ENCODE results near the gene AK4. TPM values are rescaled to one million over a fixed set of nuclear protein-coding genes. Genes with fewer than 3 reads are reported as not detected.
"Not testable (repeated sequence)": the region's sequence is repeated elsewhere in the genome, so short reads cannot be mapped to it uniquely, and the experiment has no call there.

The AK4 gene
- total RNA-seq, 1 donor from 2014 or later, result 39.7 TPM

DNA sequence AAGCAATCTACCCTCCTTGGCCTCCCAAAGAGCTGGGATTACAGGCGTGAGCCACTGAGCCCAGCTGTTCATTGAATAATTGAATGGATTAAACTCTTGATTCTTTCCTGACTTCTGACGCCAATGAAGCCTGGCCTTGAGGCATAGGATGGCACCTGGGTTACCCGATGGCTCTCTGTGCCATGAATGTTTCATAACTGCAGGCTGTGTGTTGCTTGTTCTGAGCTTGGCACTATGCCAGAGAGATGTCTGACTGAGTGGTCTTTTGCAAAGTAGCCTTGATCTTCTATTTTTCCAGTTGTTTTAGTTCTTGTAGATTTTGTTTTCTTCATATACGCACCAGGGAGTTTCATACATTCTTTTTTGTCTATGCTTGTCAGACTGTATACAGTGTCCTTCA is 38.5 kb upstream of the AK4 start:
- TF ChIP-seq, protein P1, sequence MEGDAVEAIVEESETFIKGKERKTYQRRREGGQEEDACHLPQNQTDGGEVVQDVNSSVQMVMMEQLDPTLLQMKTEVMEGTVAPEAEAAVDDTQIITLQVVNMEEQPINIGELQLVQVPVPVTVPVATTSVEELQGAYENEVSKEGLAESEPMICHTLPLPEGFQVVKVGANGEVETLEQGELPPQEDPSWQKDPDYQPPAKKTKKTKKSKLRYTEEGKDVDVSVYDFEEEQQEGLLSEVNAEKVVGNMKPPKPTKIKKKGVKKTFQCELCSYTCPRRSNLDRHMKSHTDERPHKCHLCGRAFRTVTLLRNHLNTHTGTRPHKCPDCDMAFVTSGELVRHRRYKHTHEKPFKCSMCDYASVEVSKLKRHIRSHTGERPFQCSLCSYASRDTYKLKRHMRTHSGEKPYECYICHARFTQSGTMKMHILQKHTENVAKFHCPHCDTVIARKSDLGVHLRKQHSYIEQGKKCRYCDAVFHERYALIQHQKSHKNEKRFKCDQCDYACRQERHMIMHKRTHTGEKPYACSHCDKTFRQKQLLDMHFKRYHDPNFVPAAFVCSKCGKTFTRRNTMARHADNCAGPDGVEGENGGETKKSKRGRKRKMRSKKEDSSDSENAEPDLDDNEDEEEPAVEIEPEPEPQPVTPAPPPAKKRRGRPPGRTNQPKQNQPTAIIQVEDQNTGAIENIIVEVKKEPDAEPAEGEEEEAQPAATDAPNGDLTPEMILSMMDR (IDR thresholded peaks at IDR 0.05; ENCODE audit: unreplicated experiment), result no peak
- Mint-ChIP-seq H3K27me3 (ENCODE audit: unreplicated experiment) (no peaks in the 10 kb centered on the region), H3K27ac (ENCODE audit: unreplicated experiment) (no peak overlapping the region), H3K36me3 (ENCODE audit: low read depth, unreplicated experiment) (peaks cover 5% of the 10 kb centered on the region), H3K9me3 (ENCODE audit: unreplicated experiment) (peaks cover 6% of the 10 kb centered on the region), H3K4me3 (ENCODE audit: unreplicated experiment) (no peak overlapping the region), H3K4me1 (ENCODE audit: unreplicated experiment) (peaks cover 7% of the 10 kb centered on the region)
- no peak for DNase-seq (ENCODE audit: low spot score)

GRCh38 chr1:65112811-65113210 is 35.2 kb upstream of the AK4 start:
- no peak for DNase-seq (ENCODE audit: low spot score)
- peaks cover 6% of the 10 kb centered on the region for H3K9me3 Mint-ChIP-seq (ENCODE audit: unreplicated experiment)
- no peak overlapping the region for H3K4me3 Mint-ChIP-seq (ENCODE audit: unreplicated experiment)
- H3K27ac Mint-ChIP-seq (ENCODE audit: unreplicated experiment), result no peak overlapping the region
- H3K4me1 Mint-ChIP-seq (ENCODE audit: unreplicated experiment), result peaks cover 23% of the 10 kb centered on the region
- peaks cover 5% of the 10 kb centered on the region for H3K36me3 Mint-ChIP-seq (ENCODE audit: low read depth, unreplicated experiment)
- H3K27me3 Mint-ChIP-seq (ENCODE audit: unreplicated experiment), result no peaks in the 10 kb centered on the region
- TF ChIP-seq, protein P1 (IDR thresholded peaks at IDR 0.05; ENCODE audit: unreplicated experiment), result no peak

DNA sequence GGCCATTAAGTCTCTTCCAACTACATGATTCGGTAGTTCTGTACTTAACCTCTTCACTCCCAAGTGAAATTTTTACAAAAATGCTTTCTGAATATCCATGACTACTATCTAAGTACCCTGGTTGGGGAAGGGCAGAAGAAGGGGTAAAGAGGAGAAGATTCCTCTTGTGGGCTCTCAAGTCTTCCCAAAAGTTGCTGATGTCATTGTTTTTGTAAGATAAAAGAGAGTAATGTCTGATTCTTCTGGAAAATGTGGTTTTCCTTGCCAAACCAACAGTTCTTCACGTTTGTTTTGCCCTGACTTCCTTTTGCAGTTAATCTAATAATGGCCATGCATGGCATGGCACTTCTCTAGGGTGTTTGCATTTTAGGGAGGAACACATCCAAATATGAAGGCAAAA is 34.7 kb upstream of the AK4 start:
- H3K9me3 Mint-ChIP-seq (ENCODE audit: unreplicated experiment), result peaks cover 6% of the 10 kb centered on the region

DNA sequence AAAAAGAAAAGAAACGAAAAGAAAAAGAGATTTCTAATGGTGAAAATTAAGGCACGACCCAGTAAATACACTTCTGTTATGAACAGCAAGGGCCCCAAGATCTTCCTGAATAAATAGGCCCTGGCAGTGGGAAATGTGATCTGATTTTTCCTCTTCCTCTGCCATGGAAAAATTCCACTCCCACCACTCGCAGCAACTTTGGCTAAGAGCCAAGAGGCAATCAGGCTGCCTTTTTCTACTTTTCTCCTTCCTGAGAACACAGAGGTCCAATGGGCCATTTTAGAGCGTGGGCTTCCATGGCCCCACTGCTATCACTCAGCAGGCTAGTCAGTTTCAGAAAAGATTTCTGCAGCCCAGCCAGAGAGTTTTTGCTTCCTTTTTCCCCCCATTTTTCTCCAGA is 33.7 kb upstream of the AK4 start:
- TF ChIP-seq, protein P1 (IDR thresholded peaks at IDR 0.05; ENCODE audit: unreplicated experiment), result no peak
- H3K9me3 Mint-ChIP-seq (ENCODE audit: unreplicated experiment), result peaks cover 6% of the 10 kb centered on the region
- peak; percentile 31 for DNase-seq (ENCODE audit: low spot score)
- no peaks in the 10 kb centered on the region for H3K27me3 Mint-ChIP-seq (ENCODE audit: unreplicated experiment)
- peaks cover 5% of the 10 kb centered on the region for H3K36me3 Mint-ChIP-seq (ENCODE audit: low read depth, unreplicated experiment)
- peak overlapping the region; percentile 26 for H3K4me3 Mint-ChIP-seq (ENCODE audit: unreplicated experiment)
- H3K4me1 Mint-ChIP-seq (ENCODE audit: unreplicated experiment), result peaks cover 23% of the 10 kb centered on the region
- peak overlapping the region; percentile 91 for H3K27ac Mint-ChIP-seq (ENCODE audit: unreplicated experiment)

More for the DNA sequence above, 34.7 kb upstream of the AK4 start:
- H3K27me3 Mint-ChIP-seq (ENCODE audit: unreplicated experiment), result no peaks in the 10 kb centered on the region
- H3K27ac Mint-ChIP-seq (ENCODE audit: unreplicated experiment), result no peak overlapping the region
- peaks cover 23% of the 10 kb centered on the region for H3K4me1 Mint-ChIP-seq (ENCODE audit: unreplicated experiment)
- TF ChIP-seq, protein P1 (IDR thresholded peaks at IDR 0.05; ENCODE audit: unreplicated experiment), result no peak
- no peak overlapping the region for H3K4me3 Mint-ChIP-seq (ENCODE audit: unreplicated experiment)
- DNase-seq (ENCODE audit: low spot score), result no peak
- H3K36me3 Mint-ChIP-seq (ENCODE audit: low read depth, unreplicated experiment), result peaks cover 5% of the 10 kb centered on the region

DNA sequence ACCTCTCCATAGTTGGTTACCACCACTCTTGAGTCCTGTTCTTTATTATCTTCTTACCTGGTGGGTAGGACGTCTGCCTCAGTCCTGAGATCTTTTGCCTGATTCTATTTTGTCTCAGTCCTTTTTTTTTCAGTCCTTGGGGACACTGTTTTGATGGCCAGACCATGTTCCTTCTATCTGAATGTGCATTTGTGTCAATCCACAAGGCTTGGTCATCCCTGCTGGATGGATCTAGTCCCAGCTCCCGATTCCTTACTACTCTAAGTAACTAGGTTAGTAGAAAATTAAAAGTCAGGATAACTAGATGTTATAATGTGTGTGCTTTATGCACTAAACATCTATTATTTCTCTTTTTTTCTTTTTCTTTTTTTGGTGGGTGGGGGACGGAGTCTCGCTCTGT is 28.1 kb upstream of the AK4 start:
- no peaks in the 10 kb centered on the region for H3K36me3 Mint-ChIP-seq (ENCODE audit: low read depth, unreplicated experiment)
- peaks cover 11% of the 10 kb centered on the region for H3K4me1 Mint-ChIP-seq (ENCODE audit: unreplicated experiment)
- H3K4me3 Mint-ChIP-seq (ENCODE audit: unreplicated experiment), result no peak overlapping the region
- H3K27ac Mint-ChIP-seq (ENCODE audit: unreplicated experiment), result no peak overlapping the region
- H3K9me3 Mint-ChIP-seq (ENCODE audit: unreplicated experiment), result no peaks in the 10 kb centered on the region
- H3K27me3 Mint-ChIP-seq (ENCODE audit: unreplicated experiment), result no peaks in the 10 kb centered on the region
- DNase-seq (ENCODE audit: low spot score), result no peak
- TF ChIP-seq, protein P1 (IDR thresholded peaks at IDR 0.05; ENCODE audit: unreplicated experiment), result no peak

GRCh38 chr1:65129104-65129503 is 18.9 kb upstream of the AK4 start:
- H3K4me3 Mint-ChIP-seq (ENCODE audit: unreplicated experiment); H3K27me3 Mint-ChIP-seq (ENCODE audit: unreplicated experiment); DNase-seq (ENCODE audit: low spot score); H3K36me3 Mint-ChIP-seq (ENCODE audit: low read depth, unreplicated experiment); H3K27ac Mint-ChIP-seq (ENCODE audit: unreplicated experiment); H3K9me3 Mint-ChIP-seq (ENCODE audit: unreplicated experiment); H3K4me1 Mint-ChIP-seq (ENCODE audit: unreplicated experiment): not testable (repeated sequence)

Measured in endothelial cell (in vitro differentiated cells).